HepG2 (cell line): ENCODE results near the gene SLC17A9. TPM values are rescaled to one million over a fixed set of nuclear protein-coding genes. Genes with fewer than 3 reads are reported as not detected.

Source experiments
- ATF1 ChIP-seq: IDR thresholded peaks from 2 replicates; pipeline ENCODE4 v1.6.1; 2016; ENCODE audit warnings: mild to moderate bottlenecking, control low read depth
- ATRX ChIP-seq: sonication (generic); formaldehyde crosslinking; IDR thresholded peaks from 2 replicates; pipeline ENCODE4 v1.4.0; 2020; ENCODE audit warnings: missing genetic modification reagents, borderline replicate concordance
- CHD4 ChIP-seq: fragments of 200-600 bp; sonication (generic); IDR thresholded peaks from 2 replicates; pipeline ENCODE4 v1.7.0; 2017; ENCODE audit warnings: mild to moderate bottlenecking, low read length, borderline replicate concordance
- CTCF ChIP-seq: sonication (generic); formaldehyde crosslinking; IDR thresholded peaks from 2 replicates; pipeline ENCODE4 v1.5.0; 2020; ENCODE audit warnings: mild to moderate bottlenecking, missing genetic modification reagents, moderate library complexity
- GLMP ChIP-seq: sonication (generic); formaldehyde crosslinking; IDR thresholded peaks from 2 replicates; pipeline ENCODE4 v1.9.0; 2021; ENCODE audit warnings: missing genetic modification reagents, mild to moderate bottlenecking, borderline replicate concordance
- HES4 ChIP-seq: sonication (generic); formaldehyde crosslinking; IDR thresholded peaks from 2 replicates; pipeline ENCODE4 v1.9.0; 2021; ENCODE audit warnings: mild to moderate bottlenecking, missing genetic modification reagents, borderline replicate concordance
- HNF4G ChIP-seq, 2 experiments: sonication (generic) in 1 of 2; formaldehyde crosslinking in 1 of 2; IDR thresholded peaks; 2 replicates each; pipeline versions ENCODE4 v1.4.0 to v1.6.1; 2011 to 2020; ENCODE audit warnings: borderline replicate concordance in 2 of 2, low read depth in 2 of 2, mild to moderate bottlenecking in 2 of 2, low read length in 1 of 2, missing genetic modification reagents in 1 of 2, moderate library complexity in 1 of 2
- HOXD1 ChIP-seq: sonication (generic); formaldehyde crosslinking; IDR thresholded peaks from 2 replicates; pipeline ENCODE4 v1.5.0; 2020; ENCODE audit warnings: missing genetic modification reagents
- KAT2B ChIP-seq: fragments of 150-350 bp; IDR thresholded peaks from 2 replicates; pipeline ENCODE4 v1.6.1; 2014; ENCODE audit warnings: low read depth, low read length, borderline replicate concordance
- KAT8 ChIP-seq: IDR thresholded peaks from 2 replicates; pipeline ENCODE4 v1.6.1; 2016; ENCODE audit warnings: missing genetic modification reagents, missing compliant biosample characterization
- MED13 ChIP-seq: sonication (generic); formaldehyde crosslinking; IDR thresholded peaks from 2 replicates; pipeline ENCODE4 v1.5.0; 2020; ENCODE audit warnings: missing genetic modification reagents
- MEF2D ChIP-seq: sonication (generic); formaldehyde crosslinking; IDR thresholded peaks from 2 replicates; pipeline ENCODE4 v1.5.1; 2020; ENCODE audit warnings: mild to moderate bottlenecking, missing genetic modification reagents
- NAIF1 ChIP-seq: sonication (generic); formaldehyde crosslinking; IDR thresholded peaks from 2 replicates; pipeline ENCODE4 v1.5.0; 2020; ENCODE audit warnings: mild to moderate bottlenecking, missing genetic modification reagents, borderline replicate concordance
- NR2F6 ChIP-seq, 2 experiments: IDR thresholded peaks; 2 replicates each; pipeline ENCODE4 v1.6.1; 2016; ENCODE audit warnings: antibody characterized with exemption in 1 of 2, mild to moderate bottlenecking in 1 of 2
- RFXANK ChIP-seq: IDR thresholded peaks from 2 replicates; pipeline ENCODE4 v1.6.1; 2016
- TBL1XR1 ChIP-seq: fragments of 150-350 bp; IDR thresholded peaks from 2 replicates; pipeline ENCODE4 v1.6.1; 2014; ENCODE audit warnings: borderline replicate concordance, low read length; ENCODE audit not compliant: partially characterized antibody
- TFE3 ChIP-seq: IDR thresholded peaks from 2 replicates; pipeline ENCODE4 v1.6.1; 2016
- UBTF ChIP-seq: sonication (generic); formaldehyde crosslinking; IDR thresholded peaks from 2 replicates; pipeline ENCODE4 v1.4.0; 2020; ENCODE audit warnings: mild to moderate bottlenecking, missing genetic modification reagents
- WIZ ChIP-seq: sonication (generic); formaldehyde crosslinking; IDR thresholded peaks from 2 replicates; pipeline ENCODE4 v1.5.1; 2020; ENCODE audit warnings: mild to moderate bottlenecking, missing genetic modification reagents
- ZIK1 ChIP-seq: sonication (generic); formaldehyde crosslinking; IDR thresholded peaks from 2 replicates; pipeline ENCODE4 v1.5.0; 2020; ENCODE audit warnings: mild to moderate bottlenecking, low read depth, missing genetic modification reagents, borderline replicate concordance
- ZNF274 ChIP-seq: sonication (generic); formaldehyde crosslinking; IDR thresholded peaks from 2 replicates; pipeline ENCODE4 v1.5.1; 2020; ENCODE audit warnings: mild to moderate bottlenecking, missing genetic modification reagents
- ZNF282 ChIP-seq: fragments of 450-650 bp; IDR thresholded peaks from 2 replicates; pipeline ENCODE4 v1.6.1; 2018; ENCODE audit not compliant: partially characterized antibody
- ZNF3 ChIP-seq: IDR thresholded peaks from 2 replicates; pipeline ENCODE4 v1.7.0; 2017; ENCODE audit warnings: inconsistent platforms
- ZNF761 ChIP-seq: sonication (generic); formaldehyde crosslinking; conservative IDR thresholded peaks from 2 replicates; pipeline ENCODE4 v1.4.0; 2020; ENCODE audit warnings: mild to moderate bottlenecking, missing genetic modification reagents
- polyA plus RNA-seq, 8 experiments: library from polyadenylated mRNA; depleted of rRNA in 3 of 8; stranded (reverse) in 7 of 8; unstranded in 1 of 8; fragments of >200 nt; fragmentation: Illumina TruSeq in 4 of 8; extraction: Trizol in 4 of 8; gene quantifications; 2 replicates each; pipeline versions ENCODE4 v1.2.1 to v1.2.3, GENCODE V29; 2011 to 2016; ENCODE audit warnings: low read depth in 4 of 8, missing spikeins in 1 of 8, mixed read lengths in 1 of 8; ENCODE audit not compliant: insufficient read depth in 1 of 8
- total RNA-seq, 5 experiments: library from RNA; depleted of rRNA; stranded (reverse); fragments of >200 nt; fragmentation: Illumina TruSeq; extraction: Trizol; gene quantifications; 2 replicates each; pipeline ENCODE4 v1.2.3, GENCODE V29; 2016; ENCODE audit warnings: low read depth in 1 of 5

Gene SLC17A9
- total and polyA plus RNA-seq, 2 of the 13 experiments (the other 11 are each of a cell fraction or from before 2014, with no cell fraction given), result 110 to 191 TPM

- TF ChIP-seq ZNF274 (CRISPR knock-in tag) (peak; percentile 95), HOXD1 (CRISPR knock-in tag) (no peak; the same call in 1 of the 2 replicates), MED13 (peak; percentile 84), TFE3 (peak; percentile 86), WIZ (CRISPR knock-in tag) (no peak; the same call in 1 of the 2 replicates), TBL1XR1 (no peak), CHD4 (no peak), ZNF282 (no peak), ATRX (CRISPR knock-in tag) (no peak), RFXANK (CRISPR knock-in tag) (no peak), KAT2B (no peak), ZIK1 (CRISPR knock-in tag) (peak; percentile 92), ZNF761 (CRISPR knock-in tag) (no peak; the same call in none of the 2 replicates), GLMP (CRISPR knock-in tag) (no peak), MEF2D (CRISPR knock-in tag) (peak; percentile 90), HNF4G (IDR thresholded peaks at IDR 0.05; ENCODE audit: borderline replicate concordance, low read depth, low read length) (peak; percentile 69), HNF4G (CRISPR knock-in tag; IDR thresholded peaks at IDR 0.05; ENCODE audit: borderline replicate concordance, low read depth) (peak; percentile 84), ZNF3 (no peak), NAIF1 (CRISPR knock-in tag) (no peak), NR2F6 (IDR thresholded peaks at IDR 0.05) (peak; percentile 26; the same call in 1 of the 2 replicates), NR2F6 (CRISPR knock-in tag; IDR thresholded peaks at IDR 0.05) (no peak; the same call in none of the 2 replicates), UBTF (peak; percentile 87; the same call in 1 of the 2 replicates), CTCF (CRISPR knock-in tag) (peak; percentile 88), ATF1 (CRISPR knock-in tag) (no peak; the same call in 1 of the 2 replicates), KAT8 (CRISPR knock-in tag) (peak; percentile 87), HES4 (peak; percentile 82; the same call in 1 of the 2 replicates)
These were observed at the start of gene SLC17A9 (continued) for GRCh38 chr20:62952373-62952967.
